HG03342 (cell line): ENCODE measurements around the gene GRID2IP.

ENCODE experiments used
- ATAC-seq: cut with Tn5 transposase; IDR thresholded peaks from one replicate; pipeline ENCODE4 v1.9.1; 2021; ENCODE audit warnings: mild to moderate bottlenecking, moderate library complexity; ENCODE audit not compliant: unreplicated experiment

The GRID2IP gene

DNA sequence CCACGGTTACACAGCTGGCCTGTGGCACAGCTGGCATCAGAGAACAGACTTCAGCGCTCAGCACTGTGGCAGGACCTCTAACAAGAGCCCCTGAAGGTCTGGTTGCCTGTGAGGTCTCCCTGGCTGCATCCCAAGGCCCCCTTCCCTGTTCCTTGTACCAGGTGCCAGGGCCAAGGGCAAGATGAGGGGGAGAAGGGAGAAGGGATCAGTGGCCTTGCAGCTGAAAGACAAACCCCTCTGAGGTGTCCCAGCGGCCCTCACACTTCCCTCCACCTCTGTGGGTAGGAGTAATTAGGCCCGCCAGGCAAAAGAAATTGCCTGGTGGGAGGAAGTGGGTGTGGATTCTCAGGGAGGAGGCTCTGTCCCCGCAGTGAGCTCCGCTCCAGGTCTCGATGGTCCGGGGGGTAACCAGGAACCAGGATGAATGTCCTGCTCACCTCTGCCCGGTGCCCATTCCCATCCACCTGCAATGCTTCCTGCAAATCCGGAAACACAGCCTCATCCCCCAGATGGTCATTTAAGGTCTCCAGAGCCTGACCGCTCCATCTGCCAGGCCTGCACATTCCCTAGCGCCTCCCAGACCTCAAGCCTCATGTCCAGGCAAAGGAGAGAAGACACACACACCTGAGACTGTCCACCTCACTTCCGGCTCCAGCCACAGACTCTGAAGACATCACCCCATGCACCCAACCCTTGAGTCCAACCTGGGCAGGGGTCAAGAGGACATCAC, 22.7 kb downstream of the GRID2IP start:
- ATAC-seq: no peak

GRCh38 chr7:6526997-6527378, 24.3 kb downstream of the GRID2IP start:
- ATAC-seq: no peak

- ATAC-seq: no peak
Measured at GRCh38 chr7:6520163-6520981, 30.9 kb downstream of the GRID2IP start.

- ATAC-seq: no peak
Measured at GRCh38 chr7:6516387-6516983, 34.8 kb downstream of the GRID2IP start.

DNA sequence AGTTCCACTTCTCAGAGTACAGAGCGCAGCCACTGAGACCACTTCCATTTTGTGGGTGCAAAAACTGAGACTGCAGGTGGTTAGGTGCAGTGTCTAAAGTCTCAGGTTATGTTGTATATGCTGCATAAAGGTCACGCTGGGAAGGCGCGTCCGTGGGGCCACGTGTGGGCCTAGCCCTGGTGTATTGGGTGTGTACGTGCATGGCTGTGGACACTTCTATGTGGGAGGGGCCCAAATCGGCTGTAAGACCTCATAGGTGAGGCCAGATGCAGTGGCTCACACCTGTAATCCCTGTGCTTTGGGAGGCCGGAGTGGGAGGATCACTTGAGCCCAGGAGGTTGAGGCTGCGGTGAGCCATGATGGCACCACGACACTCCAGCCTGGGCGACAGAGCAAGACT, 37.7 kb downstream of the GRID2IP start:
- ATAC-seq: no peak

GRCh38 chr7:6512892-6513291, 38.4 kb downstream of the GRID2IP start:
- ATAC-seq: no peak

DNA sequence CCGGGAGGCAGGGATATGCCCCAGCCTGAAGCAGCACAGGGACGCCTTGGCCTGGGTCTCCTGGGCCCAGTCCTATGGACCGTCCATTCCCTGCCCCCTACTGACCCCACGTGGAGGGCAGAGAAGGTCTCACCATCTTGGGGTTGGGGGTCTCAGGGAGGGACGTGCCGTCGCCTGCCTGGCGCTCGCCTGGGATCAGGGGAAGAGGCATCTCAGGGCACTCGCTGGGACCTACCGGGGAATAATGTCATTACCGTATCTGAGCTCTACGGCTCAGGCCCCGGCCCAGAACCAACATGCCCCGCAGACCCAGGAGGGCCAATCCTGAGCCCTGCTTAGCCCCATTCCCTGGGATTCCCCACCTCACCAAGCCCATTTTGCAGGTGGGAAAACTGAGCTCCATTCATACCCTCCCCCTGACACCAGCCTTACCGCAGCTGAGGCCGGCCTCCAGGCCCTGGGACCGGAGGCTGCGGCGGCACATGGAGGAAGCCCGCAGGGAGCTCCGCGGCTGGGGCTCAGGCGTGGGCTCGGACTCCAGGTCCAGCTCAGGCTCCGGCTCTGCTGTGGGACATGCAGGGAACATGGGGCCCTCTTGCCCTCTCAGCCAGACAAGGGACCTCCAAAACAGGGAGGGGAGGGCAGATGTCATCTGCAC, 40.7 kb downstream of the GRID2IP start:
- ATAC-seq: no peak

DNA sequence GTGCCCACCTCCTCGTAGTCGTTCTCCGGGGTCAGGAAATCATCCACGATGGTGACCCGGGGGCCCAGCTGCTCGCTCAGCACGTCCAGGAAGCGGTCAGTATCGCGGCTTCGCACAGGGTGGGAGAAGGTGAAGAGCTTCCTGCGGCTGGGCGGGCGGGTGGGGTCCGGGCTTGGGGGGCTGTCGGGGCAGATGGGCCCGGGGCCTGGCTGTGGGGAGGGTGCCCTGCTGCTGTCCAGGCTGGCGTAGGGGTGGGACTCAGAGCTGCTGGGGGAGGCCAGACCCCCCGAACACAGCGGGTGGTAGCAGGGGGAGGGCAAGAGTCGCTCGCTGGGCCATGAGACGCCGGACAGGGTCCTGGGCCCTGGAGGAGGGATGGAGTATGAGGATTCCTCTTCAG, 42.3 kb downstream of the GRID2IP start:
- no peak for ATAC-seq

DNA sequence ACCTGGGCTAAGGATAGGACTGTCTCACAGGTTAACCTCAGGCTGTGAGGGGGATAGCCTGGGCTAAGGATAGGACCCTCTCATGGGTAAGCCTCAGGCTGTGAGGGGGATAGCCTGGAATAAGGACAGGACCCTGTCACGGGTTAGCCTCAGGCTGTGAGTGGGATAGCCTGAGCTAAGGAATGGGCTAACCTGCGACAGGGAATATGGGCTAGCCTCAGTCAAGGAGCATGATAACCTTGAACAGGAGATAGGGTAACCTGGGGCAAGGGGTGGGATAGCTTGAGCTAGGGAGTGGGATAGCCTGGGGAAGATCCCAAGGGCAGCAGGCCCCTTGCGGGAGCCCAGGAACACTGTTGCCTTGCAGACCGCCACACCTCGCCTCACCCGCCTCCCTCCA, 42.7 kb downstream of the GRID2IP start:
- ATAC-seq: no peak

GRCh38 chr7:6507906-6508305, 43.4 kb downstream of the GRID2IP start:
- no peak for ATAC-seq

DNA sequence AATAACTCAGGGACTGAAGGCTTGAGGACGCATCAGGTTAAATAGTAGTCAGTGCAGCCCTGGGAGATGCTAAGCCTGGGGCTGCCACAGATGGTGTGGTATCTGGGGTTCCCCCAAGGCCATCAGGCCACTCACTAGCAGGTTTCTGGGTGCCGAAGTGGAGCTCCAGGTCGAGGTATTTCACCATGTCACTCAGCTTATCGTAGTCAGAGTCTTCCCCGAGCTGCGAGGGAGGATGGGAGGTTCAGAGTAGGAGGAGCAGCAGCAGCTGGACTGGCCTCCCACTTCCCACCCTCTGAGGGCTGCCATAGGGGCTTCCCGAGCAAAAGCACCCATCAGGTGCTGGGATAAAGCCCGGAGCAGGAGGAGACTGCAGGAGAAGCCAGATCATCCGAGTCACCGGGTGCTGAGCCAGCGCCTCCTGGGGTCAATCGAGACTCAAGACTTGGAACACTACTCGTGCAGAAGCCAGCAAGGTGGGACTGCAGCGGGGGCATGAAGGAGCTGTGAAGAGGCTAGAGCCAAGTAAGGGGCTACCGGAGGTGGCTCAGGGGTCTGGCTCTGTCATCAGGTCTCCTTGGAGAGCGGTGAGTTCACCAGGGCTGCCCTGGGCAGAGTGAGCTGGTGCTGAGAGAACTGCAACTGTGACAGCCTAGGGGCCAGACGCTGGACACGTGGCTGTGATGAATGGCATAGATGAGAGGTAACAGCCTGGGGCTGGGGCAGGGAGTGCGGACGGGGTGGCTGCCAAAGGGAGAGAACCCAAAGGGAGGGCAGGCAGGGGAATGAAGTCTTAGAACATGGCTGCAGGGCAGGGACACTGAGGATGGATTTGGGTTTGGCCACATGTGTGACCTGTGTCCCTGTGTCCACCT, 45.3 kb downstream of the GRID2IP start:
- no peak for ATAC-seq

DNA sequence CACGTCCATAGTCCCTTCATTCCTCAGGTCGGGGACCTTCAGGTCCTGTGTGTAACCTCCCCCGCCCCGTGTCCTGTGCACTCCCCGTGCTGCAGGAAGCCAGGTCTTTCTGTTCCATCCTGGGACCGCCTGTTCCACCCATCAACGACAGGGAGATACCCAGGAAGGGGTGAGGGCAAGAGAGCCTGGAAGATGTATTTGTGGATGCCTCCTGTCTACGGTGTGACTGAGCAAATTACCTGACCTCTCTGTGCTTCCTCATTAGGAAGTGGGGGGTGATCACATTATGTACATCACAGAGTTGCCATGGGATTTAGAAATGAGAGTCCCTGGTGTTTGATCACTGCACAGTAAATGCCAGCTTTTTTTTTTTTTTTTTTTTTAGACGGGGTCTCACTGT, 46.3 kb downstream of the GRID2IP start:
- ATAC-seq: no peak

- ATAC-seq: no peak
Measured at GRCh38 chr7:6502886-6503285, 48.4 kb downstream of the GRID2IP start.

DNA sequence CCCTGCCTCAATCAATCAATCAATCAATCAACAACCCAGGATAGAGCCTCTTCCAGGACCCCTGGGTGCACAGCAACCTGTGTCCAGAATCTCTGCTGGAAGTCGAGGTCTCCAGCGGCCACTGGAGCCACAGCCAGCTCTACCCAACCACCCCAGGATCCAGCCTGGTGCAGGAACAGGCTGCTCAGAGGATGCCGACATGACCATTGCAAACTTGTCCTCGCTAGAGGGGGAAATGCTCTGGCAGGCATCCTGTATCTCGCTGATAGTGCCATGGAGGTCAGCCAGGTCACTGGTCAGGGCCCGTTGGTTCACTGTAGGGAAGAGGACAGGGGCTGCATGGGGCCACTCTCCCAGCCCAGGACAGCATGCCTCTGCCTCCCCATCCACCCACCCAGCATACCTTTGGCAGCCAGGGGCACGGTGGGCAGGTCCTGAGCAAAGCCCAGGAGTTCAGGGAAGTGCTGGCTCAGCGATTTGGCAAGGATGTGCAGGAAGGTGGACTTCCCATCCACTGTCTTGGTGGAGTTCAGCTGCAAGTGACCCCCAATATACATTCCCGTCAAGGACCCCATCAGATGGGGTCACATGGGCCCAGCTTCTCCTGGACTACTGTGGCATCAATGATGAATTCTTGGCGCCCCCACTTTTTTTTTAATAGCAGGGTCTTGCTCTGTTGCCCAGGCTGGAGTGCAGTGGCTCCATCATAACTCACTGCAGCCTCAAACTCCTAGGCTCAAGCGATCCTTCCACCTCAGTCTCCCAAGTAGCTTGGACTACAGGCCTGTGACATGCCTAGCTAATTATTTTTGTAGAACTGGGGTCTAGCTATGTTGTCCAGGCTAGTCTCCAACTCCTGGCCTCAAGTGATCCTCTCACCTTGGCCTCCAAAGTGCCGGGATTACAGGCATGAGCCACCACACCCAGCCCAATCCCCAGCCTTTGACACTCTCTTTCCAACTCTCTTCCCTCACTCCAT, 49.4 kb downstream of the GRID2IP start:
- ATAC-seq: no peak

DNA sequence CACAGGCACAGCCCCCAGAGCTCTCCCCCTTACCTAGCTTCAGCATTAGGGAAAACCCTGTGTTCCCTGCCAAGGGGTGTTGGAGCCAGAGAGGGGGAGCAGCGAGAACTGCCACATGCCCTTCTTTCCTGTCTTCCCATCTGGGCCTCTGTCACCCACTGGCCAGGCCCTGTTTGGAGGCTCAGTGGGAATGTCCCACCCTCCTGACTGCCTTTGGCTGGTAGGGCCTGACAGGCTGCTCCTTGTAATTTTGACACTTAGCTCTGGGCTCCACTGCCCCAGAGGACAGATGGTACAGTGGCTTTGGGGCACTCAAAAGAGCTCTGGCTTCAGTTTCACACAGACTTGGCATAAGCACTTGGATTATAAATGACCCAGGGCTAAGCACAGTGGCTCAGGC, 50.6 kb downstream of the GRID2IP start:
- ATAC-seq: no peak

- no peak for ATAC-seq
Measured at GRCh38 chr7:6497994-6498393, 53.3 kb downstream of the GRID2IP start.

- no peak for ATAC-seq
Measured at GRCh38 chr7:6497637-6497905, 53.7 kb downstream of the GRID2IP start.

- no peak for ATAC-seq
Measured at GRCh38 chr7:6496842-6497636, 54.2 kb downstream of the GRID2IP start.
